Activated B cell treated with CpG ODN at 0.5 μM for 24 hours (primary cell): Measurements from ENCODE around the gene PLEKHG7. TPM values are rescaled to one million over a fixed set of nuclear protein-coding genes. Genes with fewer than 3 reads are reported as not detected.

Source experiments
- ATAC-seq: fragments of 200-7000 bp; cut with Tn5 transposase; one replicate; pipeline ENCODE4 v1.10.0; 2021; ENCODE audit warnings: low read depth, mild to moderate bottlenecking, moderate library complexity
- CTCF ChIA-PET: fragments of 350-600 bp; sonication (Branson Sonifier 250); formaldehyde crosslinking; loops from one replicate; lab custom pipeline; 2021; ENCODE audit warnings: antibody characterized with exemption; lab: Charles Lee
- POLR2A ChIA-PET: fragments of 350-600 bp; sonication (Branson Sonifier 250); formaldehyde crosslinking; loops from one replicate; lab custom pipeline; 2021; ENCODE audit warnings: antibody characterized with exemption; lab: Charles Lee
- DNase-seq: peaks from one replicate; pipeline ENCODE4 v3.0.0; 2022
- H3K27ac Mint-ChIP-seq: one replicate; pipeline ENCODE4 v1.8.0; 2020; ENCODE audit warnings: mixed read lengths
- H3K27me3 Mint-ChIP-seq: one replicate; pipeline ENCODE4 v1.8.0; 2021; ENCODE audit warnings: mixed read lengths
- H3K36me3 Mint-ChIP-seq: one replicate; pipeline ENCODE4 v1.8.0; 2021; ENCODE audit warnings: low read depth, mixed read lengths
- H3K4me1 Mint-ChIP-seq: one replicate; pipeline ENCODE4 v1.8.0; 2021; ENCODE audit warnings: mixed read lengths
- H3K4me3 Mint-ChIP-seq: one replicate; pipeline ENCODE4 v1.8.0; 2020; ENCODE audit warnings: mild to moderate bottlenecking, mixed read lengths
- H3K9me3 Mint-ChIP-seq: one replicate; pipeline ENCODE4 v1.8.0; 2020; ENCODE audit warnings: mixed read lengths
- CTCF ChIP-seq: fragments of 200-600 bp; IDR thresholded peaks from one replicate; pipeline ENCODE4 v1.8.0; 2022; ENCODE audit warnings: antibody characterized with exemption, mild to moderate bottlenecking
- intact Hi-C: fragments of 100-400 bp; cut with micrococcal nuclease; formaldehyde crosslinking; loops from one replicate; pipeline ENCODE4 v1.15.1; 2024
- total RNA-seq: library from RNA; stranded (reverse); gene quantifications from 2 replicates; pipeline ENCODE4 v1.2.3, GENCODE V29; 2022

Gene PLEKHG7
- total RNA-seq, 1 donor from 2014 or later = 3.4 TPM

GRCh38 chr12:92733181-92733580, 30.4 kb downstream of the PLEKHG7 start:
- no peak for ATAC-seq
- H3K27ac Mint-ChIP-seq = no peak overlapping the region
- DNase-seq = no peak
- H3K4me3 Mint-ChIP-seq = no peak overlapping the region
- ChIA-PET POLR2A (no interaction called here), CTCF (no interaction called here)
- TF ChIP-seq CTCF = no peak
- no peaks in the 10 kb centered on the region for H3K4me1 Mint-ChIP-seq
- H3K27me3 Mint-ChIP-seq = no peaks in the 10 kb centered on the region
- intact Hi-C loops = no loop called here
- H3K36me3 Mint-ChIP-seq = peaks cover 20% of the 10 kb centered on the region
- no peaks in the 10 kb centered on the region for H3K9me3 Mint-ChIP-seq

GRCh38 chr12:92733661-92734060, 30.9 kb downstream of the PLEKHG7 start:
- H3K27ac Mint-ChIP-seq = no peak overlapping the region
- TF ChIP-seq CTCF = no peak
- H3K36me3 Mint-ChIP-seq = peaks cover 20% of the 10 kb centered on the region
- no peaks in the 10 kb centered on the region for H3K27me3 Mint-ChIP-seq
- no peak for ATAC-seq
- no peak overlapping the region for H3K4me3 Mint-ChIP-seq
- intact Hi-C loops = no loop called here
- no peak for DNase-seq
- CTCF ChIA-PET = no interaction called here
- H3K9me3 Mint-ChIP-seq = no peaks in the 10 kb centered on the region
- H3K4me1 Mint-ChIP-seq = no peaks in the 10 kb centered on the region
- POLR2A ChIA-PET = no interaction called here

GRCh38 chr12:92735131-92735721, 32.4 kb downstream of the PLEKHG7 start:
- intact Hi-C loops = no loop called here
- ATAC-seq (no peak), DNase-seq (no peak)
- Mint-ChIP-seq H3K27ac (no peak overlapping the region), H3K4me1 (no peaks in the 10 kb centered on the region), H3K27me3 (no peaks in the 10 kb centered on the region), H3K4me3 (no peak overlapping the region), H3K9me3 (no peaks in the 10 kb centered on the region), H3K36me3 (peaks cover 14% of the 10 kb centered on the region)
- TF ChIP-seq CTCF = no peak
- POLR2A ChIA-PET = no interaction called here
- CTCF ChIA-PET = no interaction called here

- DNase-seq (no peak), ATAC-seq (no peak)
- H3K4me1 Mint-ChIP-seq = no peaks in the 10 kb centered on the region
- H3K36me3 Mint-ChIP-seq = peaks cover 15% of the 10 kb centered on the region
- ChIA-PET CTCF (no interaction called here), POLR2A (no interaction called here)
- no peaks in the 10 kb centered on the region for H3K9me3 Mint-ChIP-seq
- H3K27me3 Mint-ChIP-seq = no peaks in the 10 kb centered on the region
- intact Hi-C loops = no loop called here
- no peak overlapping the region for H3K4me3 Mint-ChIP-seq
- TF ChIP-seq CTCF = no peak
- no peak overlapping the region for H3K27ac Mint-ChIP-seq
Observed at GRCh38 chr12:92736605-92737004, 33.8 kb downstream of the PLEKHG7 start.

- Mint-ChIP-seq H3K4me1 (no peaks in the 10 kb centered on the region), H3K27ac (no peak overlapping the region)
Observed at GRCh38 chr12:92737855-92738850, 35.4 kb downstream of the PLEKHG7 start.

More at GRCh38 chr12:92737855-92738850, 35.4 kb downstream of the PLEKHG7 start:
- H3K9me3 Mint-ChIP-seq = no peaks in the 10 kb centered on the region
- ChIA-PET CTCF (no interaction called here), POLR2A (no interaction called here)
- intact Hi-C loops = no loop called here
- no peak overlapping the region for H3K4me3 Mint-ChIP-seq
- DNase-seq (no peak), ATAC-seq (no peak)
- H3K36me3 Mint-ChIP-seq = peaks cover 19% of the 10 kb centered on the region
- no peaks in the 10 kb centered on the region for H3K27me3 Mint-ChIP-seq
- no peak for TF ChIP-seq CTCF
